AG04450 (cell line): Measurements from ENCODE around the gene UBE2B. TPM values are rescaled to one million over a fixed set of nuclear protein-coding genes. Genes with fewer than 3 reads are reported as not detected.
"Not testable (repeated sequence)": the region's sequence is repeated elsewhere in the genome, so short reads cannot be mapped to it uniquely, and the experiment has no call there.

Experiments used
- CTCF ChIA-PET: fragments of 300-600, 350-600 bp; formaldehyde crosslinking; extraction: SDS; loops from one replicate; lab custom pipeline; 2022; ENCODE audit warnings: antibody characterized with exemption, inconsistent platforms; lab: Charles Lee
- POLR2A ChIA-PET: fragments of 350-600 bp; formaldehyde crosslinking; extraction: SDS; loops from one replicate; lab custom pipeline; 2021; ENCODE audit warnings: antibody characterized with exemption, inconsistent platforms; lab: Yijun Ruan, JAX
- DNase-seq: peaks from one replicate; pipeline ENCODE4 v3.0.0-alpha.2; 2011; ENCODE audit warnings: low read depth, low spot score
- H3K27ac ChIP-seq: one replicate; pipeline ENCODE4 v1.5.1; 2012; ENCODE audit warnings: low read depth, low read length, control low read depth
- H3K27me3 ChIP-seq: one replicate; pipeline ENCODE4 v1.6.0; 2012; ENCODE audit warnings: low read length; ENCODE audit not compliant: control insufficient read depth, insufficient read depth
- H3K4me3 ChIP-seq: 2 replicates; pipeline ENCODE4 v1.5.1; 2011; ENCODE audit warnings: mild to moderate bottlenecking, low read depth, low read length, control low read depth
- H3K9me3 ChIP-seq: 2 replicates; pipeline ENCODE4 v1.5.1; 2012; ENCODE audit warnings: low read length; ENCODE audit not compliant: control insufficient read depth, insufficient read depth
- polyA minus RNA-seq: library from RNA; depleted of rRNA, polyadenylated mRNA; stranded (reverse); fragments of >200 nt; gene quantifications from 2 replicates; pipeline ENCODE4 v1.2.3, GENCODE V29; 2011; rRNA and poly(A)+ RNA removed
- polyA plus RNA-seq: library from polyadenylated mRNA; depleted of rRNA; stranded (reverse); fragments of >200 nt; gene quantifications from 2 replicates; pipeline ENCODE4 v1.2.3, GENCODE V29; 2011; rRNA removed
- TF ChIP-seq, protein P1 (sequence below): IDR thresholded peaks from 2 replicates; pipeline ENCODE4 v1.5.1; 2011; ENCODE audit warnings: low read depth, low read length, control low read depth, inconsistent platforms

UBE2B gene
- 57.3 and 99.2 TPM in 2 replicates for polyA plus RNA-seq
- polyA minus RNA-seq, result 9.8 and 18.6 TPM in 2 replicates

DNA sequence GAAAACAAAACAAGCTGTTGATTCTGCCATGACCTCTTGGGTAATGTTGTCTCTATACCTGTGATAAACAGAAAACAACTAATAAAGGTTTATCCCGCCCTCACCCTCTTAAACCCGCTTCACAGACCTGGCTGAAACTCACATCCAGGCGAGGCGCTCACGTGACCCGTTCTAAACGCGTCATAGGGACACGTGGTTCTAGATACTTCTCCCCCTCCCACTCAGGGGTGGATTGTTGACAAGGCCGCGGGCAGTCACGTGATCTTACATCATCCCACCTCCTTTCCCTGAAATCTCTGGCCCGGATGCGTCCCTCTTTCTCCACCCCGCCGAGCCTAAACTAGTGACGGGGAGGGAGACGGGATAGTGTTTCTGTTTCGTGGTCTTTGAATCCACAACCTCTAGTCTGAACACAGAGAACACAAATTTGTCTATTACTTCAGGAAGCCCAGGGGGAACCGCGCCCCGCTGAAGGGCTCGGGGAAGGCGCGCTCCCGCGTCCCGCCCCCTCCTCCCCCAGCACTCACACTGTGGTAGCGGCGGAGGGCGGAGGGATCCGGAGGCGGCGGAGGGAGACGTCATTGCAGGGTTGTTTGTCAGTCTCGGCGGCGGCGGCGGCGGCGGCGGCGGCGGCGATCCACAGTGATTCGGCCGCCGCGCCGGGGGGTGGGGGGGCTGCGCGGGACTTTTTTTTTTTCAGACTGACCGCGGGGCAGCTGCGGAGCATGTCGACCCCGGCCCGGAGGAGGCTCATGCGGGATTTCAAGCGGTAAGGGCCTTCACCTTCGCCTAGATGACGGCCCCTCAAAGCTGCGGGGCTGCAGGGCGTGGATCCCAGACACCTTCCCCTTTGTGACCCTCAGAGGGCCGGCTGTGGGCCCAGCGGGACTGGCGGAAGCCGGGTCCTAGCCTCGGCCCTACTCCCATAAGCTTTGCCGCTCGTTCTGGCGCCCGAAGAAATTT lies at the start of gene UBE2B:
TSS of gene UBE2B (plus strand) at position 699 of the 963 bp plus-strand sequence. CDS start at position 726, 27 bp downstream.
- H3K27ac ChIP-seq, result peak within 1 kb of the TSS; percentile 99
- DNase-seq, result peak; percentile 100
- H3K9me3 ChIP-seq, result peaks cover 7% of the 10 kb centered on the region; the same call in 1 of the 2 replicates
- TF ChIP-seq, protein P1, sequence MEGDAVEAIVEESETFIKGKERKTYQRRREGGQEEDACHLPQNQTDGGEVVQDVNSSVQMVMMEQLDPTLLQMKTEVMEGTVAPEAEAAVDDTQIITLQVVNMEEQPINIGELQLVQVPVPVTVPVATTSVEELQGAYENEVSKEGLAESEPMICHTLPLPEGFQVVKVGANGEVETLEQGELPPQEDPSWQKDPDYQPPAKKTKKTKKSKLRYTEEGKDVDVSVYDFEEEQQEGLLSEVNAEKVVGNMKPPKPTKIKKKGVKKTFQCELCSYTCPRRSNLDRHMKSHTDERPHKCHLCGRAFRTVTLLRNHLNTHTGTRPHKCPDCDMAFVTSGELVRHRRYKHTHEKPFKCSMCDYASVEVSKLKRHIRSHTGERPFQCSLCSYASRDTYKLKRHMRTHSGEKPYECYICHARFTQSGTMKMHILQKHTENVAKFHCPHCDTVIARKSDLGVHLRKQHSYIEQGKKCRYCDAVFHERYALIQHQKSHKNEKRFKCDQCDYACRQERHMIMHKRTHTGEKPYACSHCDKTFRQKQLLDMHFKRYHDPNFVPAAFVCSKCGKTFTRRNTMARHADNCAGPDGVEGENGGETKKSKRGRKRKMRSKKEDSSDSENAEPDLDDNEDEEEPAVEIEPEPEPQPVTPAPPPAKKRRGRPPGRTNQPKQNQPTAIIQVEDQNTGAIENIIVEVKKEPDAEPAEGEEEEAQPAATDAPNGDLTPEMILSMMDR, result no peak
- ChIA-PET CTCF (interaction anchor here (0.5 to 1.7 kb wide), 8 partner anchors 11 to 219 kb away, joined by 3 to 5 read pairs (median 4); no protein-coding TSS in a partner anchor), POLR2A (interaction anchor here (0.6 to 1.7 kb wide), 8 partner anchors 66 to 316 kb away, joined by 3 to 11 read pairs (median 4); partner anchors contain the start of genes JADE2 and SKP1)
- no peaks in the 10 kb centered on the region for H3K27me3 ChIP-seq
- peak within 1 kb of the TSS; percentile 96 for H3K4me3 ChIP-seq

DNA sequence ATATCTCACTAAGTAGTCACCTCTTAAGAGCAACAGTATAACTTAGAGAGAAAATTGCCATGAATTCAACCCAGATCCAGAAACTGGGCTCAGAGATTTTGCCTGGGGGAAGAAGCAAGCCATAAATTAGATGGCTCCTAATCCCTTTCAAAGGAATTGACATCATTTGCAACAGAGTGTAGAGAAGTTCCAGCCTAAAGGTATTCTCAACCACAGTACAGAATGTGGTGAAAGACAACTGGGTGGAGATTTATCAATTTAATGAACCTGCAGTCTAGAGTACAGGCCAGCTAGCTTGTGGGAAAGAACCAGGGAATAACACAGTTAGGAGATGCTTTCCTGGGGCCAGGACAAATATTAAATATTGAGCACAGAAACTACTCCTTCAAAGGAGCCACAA lies 44.0 kb upstream of the UBE2B start:
- H3K27ac ChIP-seq, result no peak overlapping the region
- ChIA-PET CTCF (no interaction called here), POLR2A (no interaction called here)
- H3K9me3 ChIP-seq, result peaks cover 19% of the 10 kb centered on the region
- no peak overlapping the region for H3K4me3 ChIP-seq
- TF ChIP-seq, protein P1, result no peak
- DNase-seq, result no peak
- no peaks in the 10 kb centered on the region for H3K27me3 ChIP-seq

DNA sequence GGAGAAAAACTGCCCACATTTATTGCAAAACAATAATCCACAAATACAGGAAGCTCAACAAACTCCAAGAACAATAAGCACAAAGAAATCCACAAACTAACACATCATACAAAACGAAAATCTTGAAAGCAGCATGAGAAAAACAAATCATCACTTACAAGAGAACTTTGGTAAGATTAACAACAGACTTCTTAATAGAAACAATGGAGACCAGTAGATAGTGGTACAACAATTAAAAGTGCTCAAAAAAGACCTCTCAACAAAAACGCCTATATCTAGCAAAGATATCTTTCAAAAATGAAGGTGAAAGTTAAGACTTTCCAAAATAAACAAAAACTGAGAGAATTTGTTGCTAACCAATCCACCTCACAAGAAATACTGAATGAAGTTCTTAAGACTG lies 42.8 kb upstream of the UBE2B start:
- TF ChIP-seq, protein P1, result no peak
- DNase-seq, result no peak
- Histone ChIP-seq H3K9me3 (peaks cover 19% of the 10 kb centered on the region), H3K27me3 (no peaks in the 10 kb centered on the region), H3K4me3 (no peak overlapping the region), H3K27ac (no peak overlapping the region)
- ChIA-PET POLR2A (no interaction called here), CTCF (no interaction called here)

DNA sequence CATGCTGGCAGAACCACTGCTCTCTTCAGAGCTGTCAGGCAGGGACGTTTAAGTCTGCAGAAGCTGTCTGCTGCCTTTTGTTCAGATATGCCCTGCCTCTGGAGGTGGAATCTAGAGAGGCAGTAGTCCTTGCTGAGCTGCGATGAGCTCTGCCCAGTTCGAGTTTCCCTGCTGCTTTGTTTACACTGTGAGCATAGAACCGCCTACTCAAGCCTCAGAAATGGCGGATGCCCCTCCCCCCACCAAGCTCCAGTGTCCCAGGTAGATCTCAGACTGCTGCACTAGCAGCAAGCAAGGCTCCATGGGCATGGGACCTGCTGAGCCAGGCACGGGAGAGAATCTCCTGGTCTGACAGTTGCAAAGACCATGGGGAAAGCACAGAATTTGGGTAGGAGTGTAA lies 34.5 kb upstream of the UBE2B start:
- H3K27me3 ChIP-seq, POLR2A ChIA-PET, H3K27ac ChIP-seq, H3K4me3 ChIP-seq, DNase-seq, H3K9me3 ChIP-seq: not testable (repeated sequence)
- CTCF ChIA-PET, result interaction anchor here (1.2 kb wide), 1 partner anchor 250 kb away, joined by 3 read pairs; no protein-coding TSS in a partner anchor

DNA sequence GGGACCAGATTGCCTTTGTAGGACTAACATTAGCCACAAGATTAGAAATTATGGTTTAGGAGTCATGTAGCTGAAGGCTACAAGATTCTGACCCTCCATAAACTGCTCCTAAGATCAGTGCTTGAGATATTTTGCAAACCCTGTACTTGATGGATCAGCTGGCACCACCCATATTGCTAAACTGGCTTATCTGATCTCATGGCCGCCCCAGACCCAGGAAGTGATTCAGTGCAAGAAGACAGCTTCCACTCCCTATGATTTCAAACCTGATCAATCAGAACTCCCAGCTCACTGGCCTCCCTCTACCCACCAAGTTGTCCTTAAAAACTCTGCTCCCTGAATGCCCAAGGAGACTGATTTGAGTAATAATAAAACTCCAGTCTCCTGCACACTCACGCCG lies 27.9 kb upstream of the UBE2B start:
- CTCF ChIA-PET, result not testable (repeated sequence)

DNA sequence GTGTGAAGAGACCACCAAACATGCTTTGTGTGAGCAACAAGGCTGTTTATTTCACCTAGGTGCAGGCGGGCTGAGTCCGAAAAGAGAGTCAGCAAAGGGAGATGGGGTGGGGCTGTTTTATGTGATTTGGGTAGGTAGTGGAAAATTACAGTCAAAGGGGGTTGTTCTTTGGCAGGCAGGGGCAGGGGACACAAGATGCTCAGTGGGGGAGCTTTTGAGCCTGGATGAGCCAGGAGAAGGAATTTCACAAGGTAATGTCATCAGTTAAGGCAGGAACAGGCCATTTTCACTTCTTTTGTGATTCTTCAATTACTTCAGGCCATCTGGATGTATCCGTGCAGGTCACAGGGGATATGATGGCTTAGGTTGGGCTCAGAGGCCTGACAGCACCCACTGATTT lies 25.9 kb upstream of the UBE2B start:
- H3K9me3 ChIP-seq, H3K4me3 ChIP-seq, POLR2A ChIA-PET, H3K27ac ChIP-seq, CTCF ChIA-PET, DNase-seq, H3K27me3 ChIP-seq: not testable (repeated sequence)

More for the DNA sequence above, 27.9 kb upstream of the UBE2B start:
- DNase-seq, POLR2A ChIA-PET, H3K27me3 ChIP-seq, H3K4me3 ChIP-seq, H3K27ac ChIP-seq, H3K9me3 ChIP-seq: not testable (repeated sequence)
